Endothelial cell (in vitro differentiated cells): Measurements from ENCODE around the gene NBPF6. TPM values are rescaled to one million over a fixed set of nuclear protein-coding genes. Genes with fewer than 3 reads are reported as not detected.
"Not testable (repeated sequence)": the region's sequence is repeated elsewhere in the genome, so short reads cannot be mapped to it uniquely, and the experiment has no call there.

ENCODE experiments used
- DNase-seq: peaks from one replicate; pipeline ENCODE4 v3.0.0; 2021; ENCODE audit warnings: low spot score
- H3K27ac Mint-ChIP-seq: one replicate; pipeline ENCODE4 v1.8.0; 2021; ENCODE audit warnings: mixed read lengths, inconsistent platforms; ENCODE audit not compliant: unreplicated experiment
- H3K27me3 Mint-ChIP-seq: one replicate; pipeline ENCODE4 v1.8.0; 2021; ENCODE audit warnings: mild to moderate bottlenecking, moderate library complexity, mixed read lengths, inconsistent platforms; ENCODE audit not compliant: unreplicated experiment
- H3K36me3 Mint-ChIP-seq: one replicate; pipeline ENCODE4 v1.8.0; 2021; ENCODE audit warnings: mild to moderate bottlenecking, low read depth, mixed read lengths, inconsistent platforms; ENCODE audit not compliant: unreplicated experiment
- H3K4me1 Mint-ChIP-seq: one replicate; pipeline ENCODE4 v1.8.0; 2021; ENCODE audit warnings: mild to moderate bottlenecking, mixed read lengths, inconsistent platforms; ENCODE audit not compliant: unreplicated experiment
- H3K4me3 Mint-ChIP-seq: one replicate; pipeline ENCODE4 v1.8.0; 2021; ENCODE audit warnings: mild to moderate bottlenecking, mixed read lengths, inconsistent platforms; ENCODE audit not compliant: unreplicated experiment
- H3K9me3 Mint-ChIP-seq: one replicate; pipeline ENCODE4 v1.8.0; 2021; ENCODE audit warnings: mixed read lengths, inconsistent platforms; ENCODE audit not compliant: unreplicated experiment
- total RNA-seq: library from RNA; stranded (reverse); fragmentation: NEBNext Ultra II Directional; extraction: Animal tissue kit (Norgen Biotek cat#: 25700); gene quantifications from one replicate; pipeline ENCODE4 v1.2.1, GENCODE V29; 2021; ENCODE audit not compliant: unreplicated experiment
- TF ChIP-seq, protein P1 (sequence below): fragments of 200-600 bp; sonication (generic); IDR thresholded peaks from one replicate; pipeline ENCODE4 v1.5.0; 2021; ENCODE audit warnings: antibody characterized with exemption; ENCODE audit not compliant: unreplicated experiment

The NBPF6 gene
- total RNA-seq, 1 donor from 2014 or later, result 0.28 TPM

DNA sequence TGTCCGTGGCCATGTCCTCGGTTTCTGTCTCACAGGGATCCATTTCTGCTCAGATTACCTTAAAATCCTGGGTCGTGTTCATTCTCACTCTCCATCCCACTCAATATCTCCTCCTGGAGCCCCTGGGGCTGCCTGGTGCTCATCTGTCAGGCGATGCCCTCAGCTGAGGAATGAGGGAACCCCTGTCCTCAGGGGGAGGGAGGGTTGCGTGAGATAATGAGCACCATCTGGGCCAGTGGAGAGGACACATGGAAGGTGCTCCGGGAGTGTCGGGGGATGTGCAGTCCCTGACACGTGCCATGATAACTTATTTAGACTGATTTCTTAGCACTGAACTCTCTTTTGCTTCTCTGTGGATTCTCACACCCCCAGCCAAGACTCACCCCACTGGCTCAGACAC, 16.0 kb downstream of the NBPF6 start:
- not testable (repeated sequence) for DNase-seq, H3K4me1 Mint-ChIP-seq, H3K9me3 Mint-ChIP-seq, H3K27me3 Mint-ChIP-seq, H3K36me3 Mint-ChIP-seq, H3K4me3 Mint-ChIP-seq, H3K27ac Mint-ChIP-seq

DNA sequence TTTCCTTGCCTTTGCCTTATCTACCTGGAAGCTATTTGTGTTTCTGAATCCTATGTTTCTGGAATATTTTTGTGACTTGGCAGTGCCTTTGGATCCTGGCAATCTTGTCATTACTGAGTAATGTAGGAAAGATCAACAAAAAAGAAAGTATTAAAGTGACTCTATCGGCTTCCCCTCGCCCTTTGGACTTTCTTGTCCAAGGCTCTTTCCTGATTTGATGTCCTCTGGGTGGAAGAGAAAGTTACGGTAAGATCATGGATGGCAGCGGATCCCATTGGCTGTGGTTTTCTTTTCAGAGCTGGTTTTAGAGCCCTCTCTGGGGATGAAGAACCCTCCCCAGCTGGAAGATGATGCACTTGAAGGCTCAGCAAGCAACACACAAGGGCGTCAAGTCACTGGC, 17.0 kb downstream of the NBPF6 start:
- H3K4me3 Mint-ChIP-seq, H3K4me1 Mint-ChIP-seq, H3K27me3 Mint-ChIP-seq, H3K36me3 Mint-ChIP-seq, H3K9me3 Mint-ChIP-seq, H3K27ac Mint-ChIP-seq, DNase-seq: not testable (repeated sequence)

DNA sequence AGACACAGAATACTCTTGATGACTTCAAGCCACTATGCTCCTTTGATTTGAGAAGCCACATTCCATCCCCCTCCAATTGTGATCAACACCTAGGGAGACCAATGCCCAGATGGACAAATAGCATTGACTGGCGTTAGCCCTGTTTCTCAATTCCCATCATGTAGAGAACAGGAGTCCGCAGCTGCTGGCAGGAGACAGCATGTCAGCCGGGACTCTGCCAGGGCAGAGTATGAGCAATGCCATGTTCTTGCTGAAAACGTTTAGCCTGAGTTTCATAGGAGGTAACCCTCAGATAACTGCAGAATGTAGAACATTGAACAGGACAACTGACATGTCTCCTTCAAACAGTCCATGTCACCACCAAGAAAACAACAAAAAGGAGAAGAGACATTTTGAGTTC, 20.6 kb downstream of the NBPF6 start:
- not testable (repeated sequence) for H3K27ac Mint-ChIP-seq, H3K27me3 Mint-ChIP-seq, H3K9me3 Mint-ChIP-seq, H3K4me3 Mint-ChIP-seq, H3K4me1 Mint-ChIP-seq, DNase-seq
- peaks cover 11% of the 10 kb centered on the region for H3K36me3 Mint-ChIP-seq

DNA sequence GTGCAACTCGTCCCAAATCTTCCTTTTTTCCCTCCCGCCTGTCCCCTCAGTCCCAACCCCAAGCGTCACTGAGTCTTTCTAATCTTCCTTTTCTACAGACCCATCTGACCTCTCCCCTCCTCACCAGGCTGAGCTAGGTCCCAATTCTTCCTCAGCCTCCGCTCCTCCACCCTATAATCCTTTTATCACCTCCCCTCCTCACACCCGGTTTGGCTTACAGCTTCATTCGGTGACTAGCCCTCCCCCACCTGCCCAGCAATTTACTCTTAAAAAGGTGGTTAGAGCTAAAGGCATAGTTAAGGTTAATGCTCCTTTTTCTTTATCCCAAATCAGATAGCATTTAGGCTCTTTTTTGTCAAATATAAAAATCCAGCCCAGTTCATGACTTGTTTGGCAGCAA, 24.4 kb downstream of the NBPF6 start:
- H3K27ac Mint-ChIP-seq, DNase-seq, H3K4me3 Mint-ChIP-seq, H3K4me1 Mint-ChIP-seq, H3K27me3 Mint-ChIP-seq: not testable (repeated sequence)
- Mint-ChIP-seq H3K36me3 (peaks cover 36% of the 10 kb centered on the region), H3K9me3 (peaks cover 22% of the 10 kb centered on the region)

DNA sequence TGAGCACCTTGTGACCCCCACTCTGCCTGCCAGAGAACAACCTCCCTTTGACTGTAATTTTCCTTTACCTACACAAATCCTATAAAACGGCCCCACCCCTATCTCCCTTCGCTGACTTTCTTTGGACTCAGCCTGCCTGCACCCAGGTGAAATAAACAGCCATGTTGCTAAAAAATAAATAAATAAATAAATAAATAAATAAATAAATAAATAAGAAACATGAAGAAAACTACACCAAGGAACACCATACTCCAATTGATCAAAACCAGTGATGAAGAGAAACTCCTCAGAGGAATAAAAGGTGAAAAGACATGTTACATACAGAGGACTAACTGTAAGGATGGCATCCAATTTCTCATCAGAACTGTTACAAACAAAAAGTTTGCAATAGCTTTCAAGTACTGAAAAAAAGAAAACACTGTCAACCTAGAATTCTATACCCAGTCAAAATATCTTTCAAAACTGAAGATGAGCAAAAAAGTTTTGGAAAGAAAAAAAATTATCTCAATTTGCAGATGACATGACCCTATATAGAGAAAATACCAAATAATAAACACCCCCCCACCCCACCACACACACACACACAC, 28.4 kb downstream of the NBPF6 start:
- H3K36me3 Mint-ChIP-seq, result peaks cover 39% of the 10 kb centered on the region
- peaks cover 21% of the 10 kb centered on the region for H3K9me3 Mint-ChIP-seq
- no peak overlapping the region for H3K4me3 Mint-ChIP-seq

DNA sequence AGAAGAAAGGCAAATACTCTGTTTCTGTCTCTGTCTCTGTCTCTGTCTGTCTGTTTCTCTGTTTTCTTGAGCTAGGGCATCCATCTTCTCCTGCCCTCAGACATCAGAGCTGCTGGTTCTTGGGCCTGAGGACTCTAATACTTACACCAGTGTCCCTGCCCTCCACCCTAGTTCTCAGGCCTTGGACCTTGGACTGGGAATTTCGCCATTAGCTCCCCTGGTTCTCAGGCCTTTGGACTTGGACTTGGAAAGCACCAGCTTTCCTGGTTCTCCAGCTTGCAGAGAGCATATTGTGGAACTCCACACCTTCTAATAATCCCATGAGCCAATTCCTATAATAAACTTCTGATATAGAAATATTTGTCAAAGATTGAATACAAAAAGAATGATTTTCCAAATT, 32.6 kb downstream of the NBPF6 start:
- Mint-ChIP-seq H3K9me3 (peaks cover 18% of the 10 kb centered on the region), H3K27me3 (peaks cover 2% of the 10 kb centered on the region), H3K36me3 (peaks cover 24% of the 10 kb centered on the region), H3K4me1 (no peaks in the 10 kb centered on the region), H3K4me3 (no peak overlapping the region), H3K27ac (no peak overlapping the region)
- DNase-seq, result no peak
- TF ChIP-seq, protein P1, sequence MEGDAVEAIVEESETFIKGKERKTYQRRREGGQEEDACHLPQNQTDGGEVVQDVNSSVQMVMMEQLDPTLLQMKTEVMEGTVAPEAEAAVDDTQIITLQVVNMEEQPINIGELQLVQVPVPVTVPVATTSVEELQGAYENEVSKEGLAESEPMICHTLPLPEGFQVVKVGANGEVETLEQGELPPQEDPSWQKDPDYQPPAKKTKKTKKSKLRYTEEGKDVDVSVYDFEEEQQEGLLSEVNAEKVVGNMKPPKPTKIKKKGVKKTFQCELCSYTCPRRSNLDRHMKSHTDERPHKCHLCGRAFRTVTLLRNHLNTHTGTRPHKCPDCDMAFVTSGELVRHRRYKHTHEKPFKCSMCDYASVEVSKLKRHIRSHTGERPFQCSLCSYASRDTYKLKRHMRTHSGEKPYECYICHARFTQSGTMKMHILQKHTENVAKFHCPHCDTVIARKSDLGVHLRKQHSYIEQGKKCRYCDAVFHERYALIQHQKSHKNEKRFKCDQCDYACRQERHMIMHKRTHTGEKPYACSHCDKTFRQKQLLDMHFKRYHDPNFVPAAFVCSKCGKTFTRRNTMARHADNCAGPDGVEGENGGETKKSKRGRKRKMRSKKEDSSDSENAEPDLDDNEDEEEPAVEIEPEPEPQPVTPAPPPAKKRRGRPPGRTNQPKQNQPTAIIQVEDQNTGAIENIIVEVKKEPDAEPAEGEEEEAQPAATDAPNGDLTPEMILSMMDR, result no peak

More for the DNA sequence above, 28.4 kb downstream of the NBPF6 start:
- no peaks in the 10 kb centered on the region for H3K4me1 Mint-ChIP-seq
- no peak for DNase-seq
- no peaks in the 10 kb centered on the region for H3K27me3 Mint-ChIP-seq
- H3K27ac Mint-ChIP-seq, result no peak overlapping the region
- TF ChIP-seq, protein P1, result no peak

DNA sequence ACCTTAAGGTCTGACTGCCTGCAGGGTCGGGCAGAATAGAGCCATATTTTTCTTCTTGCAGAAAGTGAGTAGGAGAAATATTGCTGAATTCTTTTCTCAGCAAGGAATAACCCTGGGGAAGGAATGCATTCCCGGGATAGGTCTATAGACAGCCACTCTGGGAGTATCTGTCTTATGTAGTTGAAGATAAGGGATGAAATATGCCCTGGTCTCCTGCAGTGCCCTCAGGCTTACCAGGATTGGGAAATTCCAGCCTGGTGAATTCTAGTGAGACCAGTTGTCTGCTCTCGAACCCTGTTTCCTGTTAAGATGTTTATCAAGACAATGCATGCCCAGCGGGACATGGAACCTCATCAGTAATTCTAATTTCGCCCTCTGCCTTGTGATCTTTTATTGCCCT, 35.8 kb downstream of the NBPF6 start:
- not testable (repeated sequence) for H3K27me3 Mint-ChIP-seq, H3K4me1 Mint-ChIP-seq

DNA sequence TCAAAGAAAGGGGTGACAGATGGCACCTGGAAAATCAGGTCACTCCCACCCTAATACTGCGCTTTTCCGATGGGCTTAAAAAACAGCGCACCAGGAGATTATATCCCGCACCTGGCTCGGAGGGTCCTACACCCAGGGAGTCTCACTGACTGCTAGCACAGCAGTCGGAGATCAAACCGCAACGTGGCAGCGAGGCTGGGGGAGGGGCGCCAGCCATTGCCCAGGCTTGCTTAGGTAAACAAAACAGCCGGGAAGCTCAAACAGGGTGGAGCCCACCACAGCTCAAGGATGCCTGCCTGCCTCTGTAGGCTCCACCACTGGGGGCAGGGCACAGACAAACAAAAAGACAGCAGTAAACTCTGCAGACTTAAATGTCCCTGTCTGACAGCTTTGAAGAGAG, 36.6 kb downstream of the NBPF6 start:
- not testable (repeated sequence) for H3K4me3 Mint-ChIP-seq, H3K27me3 Mint-ChIP-seq, H3K4me1 Mint-ChIP-seq, H3K27ac Mint-ChIP-seq, DNase-seq
- Mint-ChIP-seq H3K36me3 (peaks cover 12% of the 10 kb centered on the region), H3K9me3 (peaks cover 12% of the 10 kb centered on the region)

More for the DNA sequence above, 35.8 kb downstream of the NBPF6 start:
- DNase-seq, H3K4me3 Mint-ChIP-seq, H3K27ac Mint-ChIP-seq: not testable (repeated sequence)
- Mint-ChIP-seq H3K9me3 (peaks cover 12% of the 10 kb centered on the region), H3K36me3 (peaks cover 12% of the 10 kb centered on the region)

DNA sequence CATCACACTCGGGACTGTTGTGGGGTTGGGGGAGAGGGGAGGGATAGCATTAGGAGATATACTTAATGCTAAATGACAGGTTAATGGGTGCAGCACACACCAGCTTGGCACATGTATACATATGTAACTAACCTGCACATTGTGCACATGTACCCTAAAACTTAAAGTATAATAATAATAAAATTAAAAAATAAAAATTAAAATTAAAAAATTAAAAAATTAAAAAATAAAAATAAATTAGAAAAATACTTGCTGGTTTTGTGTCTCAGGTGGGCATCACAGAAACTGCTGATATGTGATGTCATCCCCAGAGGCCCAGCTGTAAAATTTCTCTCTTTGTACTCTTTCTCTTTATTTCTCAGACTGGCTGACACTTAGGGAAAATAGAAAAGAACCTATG, 44.9 kb downstream of the NBPF6 start:
- not testable (repeated sequence) for DNase-seq, H3K4me1 Mint-ChIP-seq, H3K27me3 Mint-ChIP-seq, H3K36me3 Mint-ChIP-seq, H3K4me3 Mint-ChIP-seq, H3K27ac Mint-ChIP-seq, H3K9me3 Mint-ChIP-seq

DNA sequence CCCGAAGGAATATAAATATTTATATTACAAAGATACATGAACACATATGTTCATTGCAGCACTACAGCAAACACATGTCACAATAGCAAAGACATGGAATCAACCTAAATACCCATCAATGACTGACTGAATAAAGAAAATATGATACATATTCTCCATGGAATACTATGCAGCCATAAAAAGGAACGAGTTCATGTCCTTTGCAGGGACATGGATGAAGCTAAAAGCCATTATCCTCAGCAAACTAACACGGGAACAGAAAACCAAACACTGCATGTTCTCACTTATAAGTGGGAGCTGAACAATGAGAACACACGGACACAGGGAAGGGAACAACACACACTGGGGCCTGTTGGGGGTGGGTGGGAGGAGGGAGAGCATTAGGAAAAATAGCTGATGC, 46.7 kb downstream of the NBPF6 start:
- H3K27ac Mint-ChIP-seq, DNase-seq: not testable (repeated sequence)

More for the DNA sequence above, 46.7 kb downstream of the NBPF6 start:
- H3K36me3 Mint-ChIP-seq, H3K4me1 Mint-ChIP-seq, H3K9me3 Mint-ChIP-seq, H3K4me3 Mint-ChIP-seq, H3K27me3 Mint-ChIP-seq: not testable (repeated sequence)
